OCI-LY1 (cell line): ENCODE measurements around the gene SYF2.

Source experiments
- H2AFZ ChIP-seq: fragments of 200-600 bp; sonication (generic), shearing (Covaris generic); 2 replicates; pipeline ENCODE4 v1.6.0; 2014; ENCODE audit warnings: antibody characterized with exemption, mild to moderate bottlenecking, low read length
- H3F3A ChIP-seq: fragments of 200-600 bp; sonication (generic), shearing (Covaris generic); 2 replicates; pipeline ENCODE4 v1.6.0; 2014; ENCODE audit warnings: mild to moderate bottlenecking, antibody characterized with exemption, low read length, moderate library complexity; ENCODE audit not compliant: insufficient read depth
- H3K27ac ChIP-seq: fragments of 200-600 bp; sonication (generic); 2 replicates; pipeline ENCODE4 v1.5.1; 2014; ENCODE audit warnings: low read length, mixed run types, mild to moderate bottlenecking, low read depth; ENCODE audit not compliant: poor library complexity, severe bottlenecking
- H3K27me3 ChIP-seq: fragments of 200-600 bp; sonication (generic); 2 replicates; pipeline ENCODE4 v1.6.0; 2014; ENCODE audit warnings: antibody characterized with exemption, mild to moderate bottlenecking, low read length, moderate library complexity; ENCODE audit not compliant: insufficient read depth
- H3K36me3 ChIP-seq: fragments of 200-600 bp; sonication (generic); 2 replicates; pipeline ENCODE4 v1.6.1; 2014; ENCODE audit warnings: mild to moderate bottlenecking, antibody characterized with exemption, low read length, moderate library complexity, mixed read lengths; ENCODE audit not compliant: insufficient read depth
- H3K4me1 ChIP-seq: fragments of 200-600 bp; sonication (generic); 2 replicates; pipeline ENCODE4 v1.5.1; 2014; ENCODE audit warnings: mild to moderate bottlenecking, low read length, moderate library complexity; ENCODE audit not compliant: insufficient read depth, severe bottlenecking
- H3K4me2 ChIP-seq: fragments of 200-600 bp; sonication (generic), shearing (Covaris generic); 2 replicates; pipeline ENCODE4 v1.6.1; 2014; ENCODE audit warnings: low read length
- H3K4me3 ChIP-seq: fragments of 200-600 bp; sonication (generic); 2 replicates; pipeline ENCODE4 v1.5.1; 2014; ENCODE audit warnings: low read length, low read depth, mild to moderate bottlenecking, mixed read lengths; ENCODE audit not compliant: poor library complexity, severe bottlenecking
- H3K79me2 ChIP-seq: fragments of 200-600 bp; shearing (Covaris generic); 2 replicates; pipeline ENCODE4 v1.6.1; 2016; ENCODE audit warnings: mixed run types, low read length, mixed read lengths; ENCODE audit not compliant: insufficient read depth
- H3K9ac ChIP-seq: fragments of 200-600 bp; sonication (generic), shearing (Covaris generic); 2 replicates; pipeline ENCODE4 v1.6.1; 2014; ENCODE audit warnings: mild to moderate bottlenecking, low read length, mixed read lengths
- H3K9me2 ChIP-seq: fragments of 200-600 bp; sonication (generic), shearing (Covaris generic); 2 replicates; pipeline ENCODE4 v1.6.1; 2014; ENCODE audit warnings: low read depth, mild to moderate bottlenecking, low read length, mixed read lengths
- H3K9me3 ChIP-seq: fragments of 200-600 bp; shearing (Covaris generic); 2 replicates; pipeline ENCODE4 v1.6.1; 2014; ENCODE audit warnings: low read length, mixed read lengths
- H4K20me1 ChIP-seq: fragments of 200-600 bp; sonication (generic), shearing (Covaris generic); 2 replicates; pipeline ENCODE4 v1.6.0; 2016; ENCODE audit warnings: mild to moderate bottlenecking, low read length; ENCODE audit not compliant: insufficient read depth
- EZH2 ChIP-seq: fragments of 200-600 bp; sonication (generic), shearing (Covaris generic); IDR thresholded peaks from 2 replicates; pipeline ENCODE4 v1.8.0; 2017; ENCODE audit warnings: borderline replicate concordance, mixed run types, mild to moderate bottlenecking, antibody characterized with exemption, low read length, moderate library complexity, mixed read lengths
- TF ChIP-seq, protein P1 (sequence below): fragments of 200-600 bp; sonication (generic), shearing (Covaris generic); IDR thresholded peaks from 2 replicates; pipeline ENCODE4 v1.5.1; 2017; ENCODE audit warnings: mild to moderate bottlenecking, antibody characterized with exemption, low read length, moderate library complexity, mixed read lengths

SYF2 gene

DNA sequence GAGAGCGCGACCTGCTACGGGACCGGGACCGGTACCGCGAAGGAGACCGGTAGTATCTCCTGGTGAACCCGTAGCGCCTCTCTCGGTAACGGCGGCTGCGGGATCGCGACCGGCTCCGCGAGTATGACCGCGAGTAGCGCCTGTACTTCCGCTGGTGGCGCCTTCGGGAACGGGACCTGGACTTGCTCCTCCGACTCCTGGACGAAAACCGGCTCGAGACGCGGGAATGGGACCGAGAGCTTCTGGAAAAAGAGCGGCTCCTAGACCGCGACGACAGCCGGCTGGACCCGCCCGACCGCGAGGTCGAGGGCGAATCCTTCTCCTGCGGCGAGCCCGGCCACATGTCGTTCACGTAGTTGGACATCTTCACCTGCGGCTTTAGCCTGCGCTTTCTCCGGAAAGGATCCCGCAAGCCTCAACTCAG is 14.3 kb upstream of the SYF2 start:
- H3K36me3 ChIP-seq = peaks cover 49% of the 10 kb centered on the region
- 0 out of 2 replicates have a peak, but pooled peaks cover 6% of the 10 kb centered on the region for H3F3A ChIP-seq
- H3K9me3 ChIP-seq = no peaks in the 10 kb centered on the region
- peaks cover 24% of the 10 kb centered on the region for H3K79me2 ChIP-seq
- peak overlapping the region; percentile 77 for H3K4me2 ChIP-seq
- H3K4me1 ChIP-seq = peaks cover 26% of the 10 kb centered on the region
- peak overlapping the region; percentile 81 for H3K27ac ChIP-seq
- no peaks in the 10 kb centered on the region for H3K27me3 ChIP-seq
- peak overlapping the region; percentile 87 for H3K9ac ChIP-seq
- H3K4me3 ChIP-seq = peak overlapping the region; percentile 84
- TF ChIP-seq, protein P1, sequence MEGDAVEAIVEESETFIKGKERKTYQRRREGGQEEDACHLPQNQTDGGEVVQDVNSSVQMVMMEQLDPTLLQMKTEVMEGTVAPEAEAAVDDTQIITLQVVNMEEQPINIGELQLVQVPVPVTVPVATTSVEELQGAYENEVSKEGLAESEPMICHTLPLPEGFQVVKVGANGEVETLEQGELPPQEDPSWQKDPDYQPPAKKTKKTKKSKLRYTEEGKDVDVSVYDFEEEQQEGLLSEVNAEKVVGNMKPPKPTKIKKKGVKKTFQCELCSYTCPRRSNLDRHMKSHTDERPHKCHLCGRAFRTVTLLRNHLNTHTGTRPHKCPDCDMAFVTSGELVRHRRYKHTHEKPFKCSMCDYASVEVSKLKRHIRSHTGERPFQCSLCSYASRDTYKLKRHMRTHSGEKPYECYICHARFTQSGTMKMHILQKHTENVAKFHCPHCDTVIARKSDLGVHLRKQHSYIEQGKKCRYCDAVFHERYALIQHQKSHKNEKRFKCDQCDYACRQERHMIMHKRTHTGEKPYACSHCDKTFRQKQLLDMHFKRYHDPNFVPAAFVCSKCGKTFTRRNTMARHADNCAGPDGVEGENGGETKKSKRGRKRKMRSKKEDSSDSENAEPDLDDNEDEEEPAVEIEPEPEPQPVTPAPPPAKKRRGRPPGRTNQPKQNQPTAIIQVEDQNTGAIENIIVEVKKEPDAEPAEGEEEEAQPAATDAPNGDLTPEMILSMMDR = peak; percentile 5; the same call in 1 of the 2 replicates
- no peak for TF ChIP-seq EZH2
- no peaks in the 10 kb centered on the region for H3K9me2 ChIP-seq
- peaks cover 2% of the 10 kb centered on the region; the same call in 1 of the 2 replicates for H4K20me1 ChIP-seq
- H2AFZ ChIP-seq = no peak overlapping the region

GRCh38 chr1:25245809-25246599 is 13.7 kb upstream of the SYF2 start:
- Histone ChIP-seq H3K9me3 (no peaks in the 10 kb centered on the region), H3K27me3 (no peaks in the 10 kb centered on the region), H3K27ac (peak overlapping the region; percentile 81), H3K4me1 (peaks cover 30% of the 10 kb centered on the region), H3K9ac (peak overlapping the region; percentile 87), H3F3A (0 out of 2 replicates have a peak, but pooled peaks cover 6% of the 10 kb centered on the region), H3K36me3 (peaks cover 53% of the 10 kb centered on the region), H3K79me2 (peaks cover 24% of the 10 kb centered on the region), H3K4me2 (peak overlapping the region; percentile 77), H3K9me2 (no peaks in the 10 kb centered on the region), H2AFZ (no peak overlapping the region), H4K20me1 (peaks cover 2% of the 10 kb centered on the region; the same call in 1 of the 2 replicates), H3K4me3 (peak overlapping the region; percentile 84)
- TF ChIP-seq, protein P1 = no peak
- TF ChIP-seq EZH2 = no peak

- Histone ChIP-seq H3K27me3 (no peaks in the 10 kb centered on the region), H3F3A (0 out of 2 replicates have a peak, but pooled peaks cover 6% of the 10 kb centered on the region), H3K9me2 (no peaks in the 10 kb centered on the region), H3K4me3 (peak overlapping the region; percentile 84), H3K79me2 (peaks cover 24% of the 10 kb centered on the region), H3K4me2 (peak overlapping the region; percentile 77), H4K20me1 (peaks cover 2% of the 10 kb centered on the region; the same call in 1 of the 2 replicates), H3K36me3 (peaks cover 58% of the 10 kb centered on the region), H2AFZ (no peak overlapping the region), H3K4me1 (peaks cover 36% of the 10 kb centered on the region), H3K9me3 (no peaks in the 10 kb centered on the region), H3K9ac (peak overlapping the region; percentile 87; the same call in 1 of the 2 replicates), H3K27ac (no peak overlapping the region)
- no peak for TF ChIP-seq EZH2
- TF ChIP-seq, protein P1 = no peak
These were observed 13.1 kb upstream of the SYF2 start for GRCh38 chr1:25245393-25245792.
